Heart right ventricle (tissue), 16 donors: ENCODE data around the gene FLNB. TPM values are rescaled to one million over a fixed set of nuclear protein-coding genes. Genes with fewer than 3 reads are reported as not detected.

Experiments used
- ATAC-seq, 8 donors: fragments of 200-7000 bp; cut with Tn5 transposase; one replicate each; pipeline ENCODE4 v1.9.1; 2020; ENCODE audit warnings: mild to moderate bottlenecking in 8 of 8, moderate library complexity in 8 of 8, moderate number of reproducible peaks in 1 of 8
- DNase-seq, 2 donors: peaks; one replicate each; pipeline ENCODE4 v3.0.0-alpha.2; 2020
- H3K27ac ChIP-seq, 10 donors: fragments of 200-600 bp; sonication (generic) in 2 of 10; one replicate each; pipeline versions ENCODE4 v1.5.0 to v1.8.0; 2020 to 2022; ENCODE audit warnings: mild to moderate bottlenecking in 3 of 10
- H3K27me3 ChIP-seq, 7 donors: fragments of 200-600 bp; one replicate each; pipeline ENCODE4 v1.8.0; 2021 to 2022; ENCODE audit warnings: mild to moderate bottlenecking in 2 of 7
- H3K36me3 ChIP-seq, 9 donors: fragments of 200-600 bp; sonication (generic) in 1 of 9; one replicate each; pipeline versions ENCODE4 v1.5.0 to v1.8.0; 2020 to 2022; ENCODE audit warnings: mild to moderate bottlenecking in 2 of 9
- H3K4me1 ChIP-seq, 9 donors: fragments of 200-600 bp; sonication (generic) in 1 of 9; one replicate each; pipeline versions ENCODE4 v1.5.0 to v1.8.0; 2020 to 2022; ENCODE audit warnings: mild to moderate bottlenecking in 4 of 9
- H3K4me3 ChIP-seq, 10 donors: fragments of 200-600 bp; sonication (generic) in 2 of 10; one replicate each; pipeline versions ENCODE4 v1.5.0 to v1.8.0; 2020 to 2022; ENCODE audit warnings: mild to moderate bottlenecking in 7 of 10, moderate library complexity in 2 of 10
- H3K9me3 ChIP-seq, 11 donors: fragments of 200-600 bp in 10 of 11; sonication (generic) in 2 of 11; one replicate each; pipeline versions ENCODE4 v1.5.0 to v1.8.0; 2013 to 2022; ENCODE audit warnings: mild to moderate bottlenecking in 2 of 11, control low read depth in 1 of 11, moderate library complexity in 1 of 11
- CTCF ChIP-seq, 9 donors: fragments of 200-600 bp; sonication (generic) in 2 of 9; IDR thresholded peaks; one replicate each; pipeline versions ENCODE4 v1.5.0 to v1.8.0; 2021 to 2022; ENCODE audit warnings: antibody characterized with exemption in 9 of 9, mild to moderate bottlenecking in 5 of 9, moderate library complexity in 1 of 9
- WGBS, 2 donors: extraction: QIAGEN DNeasy Blood & Tissue Kit; methylation state at CpG; one replicate each; pipeline ENCODE4 v1.1.7; 2013; ENCODE audit warnings: inconsistent platforms in 1 of 2; 5-methylcytosine and 5-hydroxymethylcytosine counted together
- intact Hi-C, 10 donors: fragments of 100-400 bp; cut with DNase I; formaldehyde crosslinking; loops; one replicate each; pipeline versions ENCODE4 v1.11.1 to v1.14.2; 2022
- polyA plus RNA-seq, 2 donors: library from polyadenylated mRNA; stranded (reverse); fragments of 200-250 nt; gene quantifications; one replicate each; pipeline ENCODE4 v1.2.3, GENCODE V29; 2013
- total RNA-seq, 10 donors: library from RNA; stranded (reverse); fragmentation: NEBNext Ultra II Directional in 3 of 10; extraction: Animal tissue kit (Norgen Biotek cat#: 25700) in 3 of 10; gene quantifications; one replicate each; pipeline versions ENCODE4 v1.2.1 to v1.2.4, GENCODE V29; 2021 to 2023
- donor health status: Arrhythmogenic right ventricular cardiomyopathy.
- donor health status: ischemic (EF 13 %, LVEDD 7.1; RV severe dilation, severe dysfunction).
- donor health status: healthy with polysubstance abuse.
- donor health status: DM: no; HTN: yes; CAD: no.
- donor health status: DM: no; HTN: no; CAD: no.
- donor health status: ischemic (EF 25% LVEDD 6.9; RV normal size, moderate dysfunction).
- donor health status: ischemic (EF 25% LVEDD 5.7; RV mildly dilated, moderate dysfunction).
- donor health status: healthy.
- donor health status: DM: yes; HTN: yes; CAD: no.
- donor health status: Ischemic cardiomyopathy.
- donor health status: ischemic (EF 35%, LVEDD 5.7; RV mildly dilated, moderate dysfunction).
- donor health status: nonischemic (EF 11% LVEDD 7.7; RV severe dilation, severe dysfunction).
- donor health status: DM: yes; HTN: yes; CAD: no.
- donor health status: PGD.
- donor health status: ischemic (EF 29% LVEDD 5.4; RV normal size, mild dysfunction).
- donor health status: nonischemic (EF 23%, LVEDD 6.1; RV moderate dilation, normal function).

Gene FLNB
- total and polyA plus RNA-seq, 12 donors = 27.4 to 65.3 (median 38.6) TPM

GRCh38 chr3:57982561-57983243 is 25.5 kb upstream of the FLNB start:
- DNase-seq (no peak), ATAC-seq (peak in 3 of 8 donors; percentile 6 to 33 (median 16))
- Histone ChIP-seq H3K9me3 (no peaks in the 10 kb centered on the region), H3K4me3 (no peak overlapping the region), H3K27me3 (no peaks in the 10 kb centered on the region), H3K36me3 (no peaks in the 10 kb centered on the region), H3K4me1 (peaks cover 6 to 54% (median 19%) of the 10 kb centered on the region in 9 donors), H3K27ac (peak overlapping the region in 2 of 10 donors; percentile 55 to 75)
- 91 to 92% methylated on average over 9 of the region's 9 CpGs for WGBS, 2 donors
- intact Hi-C loops = no loop called here
- no peak for TF ChIP-seq CTCF (IDR thresholded peaks at IDR 0.05)

- no peaks in the 10 kb centered on the region for H3K27me3 ChIP-seq
- peaks cover 6 to 54% (median 19%) of the 10 kb centered on the region in 9 donors for H3K4me1 ChIP-seq
- peak overlapping the region in 9 of 10 donors; percentile 15 to 78 (median 47) for H3K27ac ChIP-seq
- ATAC-seq (peak; percentile 79 to 94 (median 90)), DNase-seq (peak; percentile 27 to 76)
- TF ChIP-seq CTCF (IDR thresholded peaks at IDR 0.05) = no peak
- intact Hi-C loops = no loop called here
- no peak overlapping the region for H3K4me3 ChIP-seq
- WGBS, 2 donors = 14 to 37% methylated on average over 5 of the region's 5 CpGs
- H3K36me3 ChIP-seq = no peaks in the 10 kb centered on the region
- no peaks in the 10 kb centered on the region for H3K9me3 ChIP-seq
These were observed 24.3 kb upstream of the FLNB start for GRCh38 chr3:57983734-57984518.

GRCh38 chr3:57985176-57985983 is 22.8 kb upstream of the FLNB start:
- intact Hi-C loops = no loop called here
- DNase-seq = no peak
- TF ChIP-seq CTCF (IDR thresholded peaks at IDR 0.05) = no peak
- Histone ChIP-seq H3K27me3 (no peaks in the 10 kb centered on the region), H3K36me3 (no peaks in the 10 kb centered on the region), H3K4me3 (no peak overlapping the region), H3K27ac (peak overlapping the region in 1 of 10 donors; percentile 78), H3K4me1 (peaks cover 6 to 50% (median 19%) of the 10 kb centered on the region in 9 donors), H3K9me3 (no peaks in the 10 kb centered on the region)
- WGBS, 2 donors = 88 to 90% methylated on average over 9 of the region's 9 CpGs
- no peak for ATAC-seq

GRCh38 chr3:57985984-57986246 is 22.3 kb upstream of the FLNB start:
- 98 to 99% methylated on average over 2 of the region's 2 CpGs for WGBS, 2 donors
- peaks cover 6 to 45% (median 19%) of the 10 kb centered on the region in 9 donors for H3K4me1 ChIP-seq
- no peak for TF ChIP-seq CTCF (IDR thresholded peaks at IDR 0.05)
- intact Hi-C loops = no loop called here
- no peak for DNase-seq
- ATAC-seq = no peak
- H3K36me3 ChIP-seq = no peaks in the 10 kb centered on the region
- no peaks in the 10 kb centered on the region for H3K27me3 ChIP-seq
- H3K27ac ChIP-seq = no peak overlapping the region
- H3K4me3 ChIP-seq = no peak overlapping the region
- no peaks in the 10 kb centered on the region for H3K9me3 ChIP-seq
